K562 (cell line): ENCODE data around the gene TCF25. TPM values are rescaled to one million over a fixed set of nuclear protein-coding genes. Genes with fewer than 3 reads are reported as not detected.

Experiments used
- BACH1 ChIP-seq: fragments of 200-800 bp; sonication (Bioruptor generic); IDR thresholded peaks from 2 replicates; pipeline ENCODE4 v1.6.1; 2016; ENCODE audit warnings: missing genetic modification characterization, missing compliant biosample characterization
- BCL6 ChIP-seq: fragments of 250-450 bp; sonication (Bioruptor Pico); IDR thresholded peaks from 2 replicates; pipeline ENCODE4 v1.4.0; 2020
- CBX5 ChIP-seq: IDR thresholded peaks from 2 replicates; pipeline ENCODE4 v1.6.1; 2014; ENCODE audit warnings: low read depth, borderline replicate concordance
- ETV1 ChIP-seq: fragments of 450-650 bp; conservative IDR thresholded peaks from 2 replicates; pipeline ENCODE4 v1.6.1; 2016; ENCODE audit warnings: missing genetic modification characterization, control low read depth, low read depth, missing compliant biosample characterization
- JUND ChIP-seq, 2 experiments: IDR thresholded peaks; 2 replicates in 1 of 2; 3 replicates in 1 of 2; pipeline ENCODE4 v1.6.1; 2011; ENCODE audit warnings: borderline replicate concordance in 2 of 2, low read depth in 2 of 2, low read length in 2 of 2, improper control_type of control experiment in 1 of 2, missing biosample characterization in 1 of 2, missing genetic modification characterization in 1 of 2, missing genetic modification reagents in 1 of 2
- MIER1 ChIP-seq: fragments of 450-650 bp; IDR thresholded peaks from 2 replicates; pipeline ENCODE4 v1.6.1; 2016; ENCODE audit warnings: antibody characterized with exemption, mild to moderate bottlenecking, low read depth
- MNT ChIP-seq, 2 experiments: fragments of 450-650 bp; conservative IDR thresholded peaks; 2 replicates each; pipeline ENCODE4 v1.6.1; 2017; ENCODE audit warnings: mild to moderate bottlenecking in 2 of 2, moderate library complexity in 2 of 2
- MTA3 ChIP-seq: fragments of 450-650 bp; formaldehyde crosslinking; IDR thresholded peaks from 2 replicates; pipeline ENCODE4 v1.6.1; 2017; ENCODE audit warnings: mild to moderate bottlenecking, borderline replicate concordance
- MYC ChIP-seq, 2 experiments: fragments of 250-450 bp in 1 of 2; sonication (Bioruptor Pico) in 1 of 2; IDR thresholded peaks; 2 replicates each; pipeline versions ENCODE4 v1.5.1 to v1.6.1; 2012 to 2021; ENCODE audit warnings: low read depth in 2 of 2, borderline replicate concordance in 1 of 2, improper control_type of control experiment in 1 of 2, low read length in 1 of 2, mild to moderate bottlenecking in 1 of 2, moderate library complexity in 1 of 2
- NCOA1 ChIP-seq: fragments of 450-650 bp; IDR thresholded peaks from 2 replicates; pipeline ENCODE4 v1.6.1; 2016; ENCODE audit warnings: low read depth
- NFIC ChIP-seq: fragments of 450-650 bp; IDR thresholded peaks from 2 replicates; pipeline ENCODE4 v1.6.1; 2017; ENCODE audit warnings: mild to moderate bottlenecking, inconsistent platforms
- PTTG1 ChIP-seq: fragments of 450-650 bp; IDR thresholded peaks from 2 replicates; pipeline ENCODE4 v1.6.1; 2016; ENCODE audit warnings: low read depth, mild to moderate bottlenecking, missing genetic modification characterization, missing compliant biosample characterization
- RB1 ChIP-seq: fragments of 450-650 bp; IDR thresholded peaks from 2 replicates; pipeline ENCODE4 v1.6.1; 2017; ENCODE audit warnings: low read depth, mild to moderate bottlenecking
- SMAD1 ChIP-seq: fragments of 150-350 bp; IDR thresholded peaks from 2 replicates; pipeline ENCODE4 v1.6.1; 2014; ENCODE audit warnings: low read length, low read depth; ENCODE audit not compliant: partially characterized antibody
- SMAD3 ChIP-seq: fragments of 450-650 bp; formaldehyde crosslinking; conservative IDR thresholded peaks from 2 replicates; pipeline ENCODE4 v1.4.0; 2020; ENCODE audit warnings: mild to moderate bottlenecking
- SNRNP70 ChIP-seq: fragments of 200-400 bp; formaldehyde crosslinking; optimal IDR thresholded peaks from 2 replicates; pipeline ENCODE3; 2017; ENCODE audit warnings: low read depth, low read length
- SP2 ChIP-seq: IDR thresholded peaks from 2 replicates; pipeline ENCODE4 v1.6.1; 2011; ENCODE audit warnings: mild to moderate bottlenecking, low read depth, low read length, moderate library complexity; ENCODE audit not compliant: poor library complexity, severe bottlenecking; ENCODE audit errors: extremely low read depth
- STAT5A ChIP-seq: IDR thresholded peaks from 2 replicates; pipeline ENCODE4 v1.6.1; 2012; ENCODE audit warnings: low read length, inconsistent platforms, borderline replicate concordance
- TAF9B ChIP-seq: fragments of 450-650 bp; IDR thresholded peaks from 2 replicates; pipeline ENCODE4 v1.6.1; 2018; ENCODE audit warnings: mild to moderate bottlenecking; ENCODE audit not compliant: partially characterized antibody
- TAL1 ChIP-seq: fragments of 450-650 bp; IDR thresholded peaks from 2 replicates; pipeline ENCODE4 v1.6.1; 2016; ENCODE audit warnings: mild to moderate bottlenecking
- TCF7 ChIP-seq: sonication (generic); IDR thresholded peaks from 2 replicates; pipeline ENCODE4 v1.6.1; 2016; ENCODE audit warnings: antibody characterized with exemption, borderline replicate concordance
- TFAM ChIP-seq: fragments of 250-450 bp; sonication (Bioruptor Pico); conservative IDR thresholded peaks from 2 replicates; pipeline ENCODE4 v1.5.0; 2021; ENCODE audit warnings: mild to moderate bottlenecking, moderate library complexity
- TRIM24 ChIP-seq, 2 experiments: fragments of 450-650 bp; IDR thresholded peaks; 2 replicates each; pipeline ENCODE4 v1.6.1; 2016
- U2AF2 ChIP-seq: fragments of 200-400 bp; formaldehyde crosslinking; optimal IDR thresholded peaks from 2 replicates; pipeline ENCODE3; 2017; ENCODE audit warnings: low read depth, mild to moderate bottlenecking, low read length
- ZKSCAN8 ChIP-seq: fragments of 200-800 bp; sonication (Bioruptor generic); IDR thresholded peaks from 2 replicates; pipeline ENCODE4 v1.6.1; 2016; ENCODE audit warnings: missing genetic modification characterization, missing compliant biosample characterization
- ZNF140 ChIP-seq: fragments of 250-450 bp; sonication (Bioruptor Pico); IDR thresholded peaks from 2 replicates; pipeline ENCODE4 v1.8.0; 2021; ENCODE audit warnings: moderate library complexity, mild to moderate bottlenecking, inconsistent platforms
- ZNF217 ChIP-seq: sonication (generic); formaldehyde crosslinking; IDR thresholded peaks from 2 replicates; pipeline ENCODE4 v1.8.0; 2022; ENCODE audit warnings: mild to moderate bottlenecking, missing genetic modification reagents
- ZNF3 ChIP-seq: fragments of 250-450 bp; sonication (Bioruptor Pico); IDR thresholded peaks from 2 replicates; pipeline ENCODE4 v1.5.0; 2021; ENCODE audit warnings: mild to moderate bottlenecking, moderate library complexity
- ZNF324 ChIP-seq: fragments of 250-450 bp; sonication (Bioruptor Pico); IDR thresholded peaks from 2 replicates; pipeline ENCODE4 v1.4.0; 2020; ENCODE audit warnings: mild to moderate bottlenecking
- ZNF77 ChIP-seq: fragments of 250-450 bp; sonication (Bioruptor Pico); IDR thresholded peaks from 2 replicates; pipeline ENCODE4 v1.5.0; 2020
- ZZZ3 ChIP-seq: fragments of 450-650 bp; IDR thresholded peaks from 2 replicates; pipeline ENCODE4 v1.6.1; 2016; ENCODE audit warnings: antibody characterized with exemption, mild to moderate bottlenecking, moderate library complexity
- polyA plus RNA-seq, 8 experiments: library from polyadenylated mRNA; depleted of rRNA in 4 of 8; stranded (reverse) in 5 of 8; unstranded in 3 of 8; fragments of >200 nt; fragmentation: Nextera tagmentation in 2 of 8; fragmentation: Illumina TruSeq in 1 of 8; extraction: Ambion mirVana in 2 of 8; extraction: Trizol in 1 of 8; gene quantifications; 2 replicates each; pipeline versions ENCODE4 v1.2.1 to v1.2.3, GENCODE V29; 2011 to 2014; ENCODE audit warnings: inconsistent platforms in 1 of 8, missing spikeins in 1 of 8
- total RNA-seq, 7 experiments: library from RNA; depleted of rRNA in 6 of 7; stranded (reverse); fragments of >200 nt in 6 of 7; fragmentation: Illumina TruSeq in 2 of 7; extraction: Trizol in 2 of 7; gene quantifications; 2 replicates each; pipeline versions ENCODE4 v1.2.1 to v1.2.3, GENCODE V29; 2011 to 2021; ENCODE audit warnings: low replicate concordance in 1 of 7

TCF25 gene
- total and polyA plus RNA-seq, 9 of the 15 experiments (the other 6 are each of a cell fraction or from before 2014, with no cell fraction given) = 9.0 to 154 (median 83.8) TPM

DNA sequence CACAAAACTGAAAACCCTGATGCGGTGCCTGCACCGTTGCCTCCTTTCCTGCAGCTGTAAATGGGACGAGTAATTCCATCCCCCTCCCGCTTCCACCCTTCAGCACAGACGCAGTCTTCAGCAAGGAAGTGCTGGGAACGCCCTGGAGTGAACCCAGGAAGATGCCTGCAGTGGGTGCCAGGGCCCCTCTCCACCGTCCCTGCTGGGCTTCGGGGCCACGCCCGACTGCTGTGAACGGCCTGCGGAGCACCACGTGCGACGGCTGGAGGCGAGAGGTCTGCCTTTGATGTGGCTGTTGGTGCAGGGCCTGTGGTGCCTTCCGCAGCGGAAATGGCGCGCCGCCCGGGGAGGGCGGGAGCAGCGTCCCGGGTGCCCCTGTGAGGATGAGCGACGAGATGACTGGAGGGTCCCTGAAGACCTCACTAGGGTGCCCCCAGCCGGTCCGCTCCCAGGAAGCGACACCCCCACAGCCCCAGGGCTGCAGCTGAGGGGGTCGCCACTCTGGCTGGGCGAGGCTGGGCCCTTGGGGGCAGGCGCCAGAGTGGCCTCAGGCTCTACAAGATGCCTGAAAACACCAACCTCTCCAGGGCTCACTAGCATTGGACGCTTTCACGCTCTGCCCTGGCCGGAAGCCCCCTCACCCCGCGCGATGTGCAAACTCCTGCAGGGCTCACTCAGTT is 44.5 kb downstream of the TCF25 start (continued):
- TF ChIP-seq PTTG1 (no peak), NCOA1 (no peak), MNT (conservative IDR thresholded peaks at IDR 0.05) (peak; percentile 56 to 84), MIER1 (no peak), RB1 (peak; percentile 54), MYC (IDR thresholded peaks at IDR 0.05; ENCODE audit: low read depth, low read length) (peak; percentile 83), MYC (CRISPR knock-in tag; IDR thresholded peaks at IDR 0.05; ENCODE audit: borderline replicate concordance, low read depth) (no peak), ZNF140 (no peak), ZKSCAN8 (CRISPR knock-in tag) (no peak), ZZZ3 (no peak), MTA3 (peak; percentile 57; the same call in 1 of the 2 replicates), BACH1 (tag) (no peak), SMAD3 (CRISPR knock-in tag) (no peak), SMAD1 (no peak), TRIM24 (IDR thresholded peaks at IDR 0.05) (no peak), BCL6 (CRISPR knock-in tag) (no peak), TCF7 (peak; percentile 97), ETV1 (peak; percentile 52; the same call in 1 of the 2 replicates), NFIC (peak; percentile 10; the same call in 1 of the 2 replicates), ZNF3 (no peak), SP2 (no peak), ZNF77 (no peak), STAT5A (0 out of 2 replicates have a peak, but pooled peaks have one; percentile 43), TFAM (CRISPR knock-in tag) (no peak), U2AF2 (no peak), TAF9B (no peak), JUND (IDR thresholded peaks at IDR 0.05; ENCODE audit: borderline replicate concordance, low read depth, low read length) (no peak), JUND (tag; IDR thresholded peaks at IDR 0.05; ENCODE audit: borderline replicate concordance, low read depth, low read length) (peak; percentile 11; the same call in 1 of the 3 replicates), CBX5 (no peak), SNRNP70 (no peak), TAL1 (no peak), ZNF217 (no peak), ZNF324 (CRISPR knock-in tag) (no peak)
